Fibroblast of lung (primary cell): ENCODE results near the gene ADGRV1. TPM values are rescaled to one million over a fixed set of nuclear protein-coding genes. Genes with fewer than 3 reads are reported as not detected.

Experiments used
- DNase-seq, 2 donors: peaks; one replicate each; pipeline versions ENCODE4 v3.0.0 to v3.0.0-alpha.2; 2010; ENCODE audit warnings: low read depth in 2 of 2
- H2AFZ ChIP-seq: 2 replicates; pipeline ENCODE4 v1.5.1; 2012; ENCODE audit warnings: low read length, control low read depth, inconsistent platforms
- H3K27ac ChIP-seq: 2 replicates; pipeline ENCODE4 v1.5.1; 2011; ENCODE audit warnings: low read length, control low read depth; ENCODE audit not compliant: insufficient read depth
- H3K27me3 ChIP-seq: 2 replicates; pipeline ENCODE4 v1.5.1; 2011; ENCODE audit warnings: mild to moderate bottlenecking, low read length; ENCODE audit not compliant: control insufficient read depth, insufficient read depth
- H3K36me3 ChIP-seq: 2 replicates; pipeline ENCODE4 v1.5.1; 2011; ENCODE audit warnings: low read length; ENCODE audit not compliant: control insufficient read depth, insufficient read depth
- H3K4me1 ChIP-seq: 2 replicates; pipeline ENCODE4 v1.5.1; 2011; ENCODE audit warnings: low read length; ENCODE audit not compliant: control insufficient read depth, insufficient read depth; ENCODE audit errors: extremely low read depth
- H3K4me2 ChIP-seq: 2 replicates; pipeline ENCODE4 v1.5.1; 2011; ENCODE audit warnings: low read length, control low read depth; ENCODE audit not compliant: insufficient read depth; ENCODE audit errors: extremely low read depth
- H3K4me3 ChIP-seq, 4 experiments: fragments of 200-600 bp in 1 of 4; sonication (generic) in 1 of 4; replicated peaks in 1 of 4; 2 replicates each; pipeline ENCODE4 v1.5.1; 2011 to 2016; ENCODE audit warnings: low read length in 4 of 4, low read depth in 3 of 4, mild to moderate bottlenecking in 3 of 4, control low read depth in 2 of 4, inconsistent platforms in 1 of 4, mixed read lengths in 1 of 4; ENCODE audit not compliant: insufficient read depth in 1 of 4; ENCODE audit errors: control extremely low read depth in 1 of 4
- H3K79me2 ChIP-seq: 2 replicates; pipeline ENCODE4 v1.5.1; 2012; ENCODE audit warnings: mild to moderate bottlenecking, low read length, inconsistent platforms; ENCODE audit not compliant: control insufficient read depth, insufficient read depth
- H3K9ac ChIP-seq: 2 replicates; pipeline ENCODE4 v1.5.1; 2011; ENCODE audit warnings: mild to moderate bottlenecking, low read length, control low read depth; ENCODE audit not compliant: insufficient read depth
- H3K9me3 ChIP-seq: 2 replicates; pipeline ENCODE4 v1.5.1; 2012; ENCODE audit warnings: low read depth, low read length; ENCODE audit not compliant: control insufficient read depth, insufficient read depth
- H4K20me1 ChIP-seq: 2 replicates; pipeline ENCODE4 v1.5.1; 2011; ENCODE audit warnings: low read length; ENCODE audit not compliant: control insufficient read depth, insufficient read depth; ENCODE audit errors: extremely low read depth
- CTCF ChIP-seq, 2 donors: IDR thresholded peaks in 1 of 2; conservative IDR thresholded peaks in 1 of 2; 1 replicate in 1 of 2; 2 replicates in 1 of 2; pipeline ENCODE4 v1.5.1; 2011 to 2012; ENCODE audit warnings: low read length in 2 of 2, control low read depth in 1 of 2, inconsistent platforms in 1 of 2, low read depth in 1 of 2, mild to moderate bottlenecking in 1 of 2
- EZH2 ChIP-seq: IDR thresholded peaks from 2 replicates; pipeline ENCODE4 v1.5.1; 2012; ENCODE audit warnings: low read length, control low read depth, mild to moderate bottlenecking; ENCODE audit errors: missing control alignments
- polyA plus RNA-seq, 2 donors: library from polyadenylated mRNA; depleted of rRNA in 1 of 2; stranded (reverse) in 1 of 2; unstranded in 1 of 2; fragments of >200 nt; gene quantifications; 2 replicates each; pipeline ENCODE4 v1.2.1, GENCODE V29; 2011 to 2012; ENCODE audit warnings: missing spikeins in 1 of 2
- total RNA-seq: library from RNA; depleted of rRNA; stranded (reverse); fragments of >200 nt; gene quantifications from 2 replicates; pipeline ENCODE4 v1.2.1, GENCODE V29; 2014

ADGRV1 gene
- total and polyA plus RNA-seq, 2 donors (not counting 1 experiment from before 2014, with no cell fraction given) = 0.15 to 0.17 TPM

GRCh38 chr5:90877049-90877448, 318.5 kb downstream of the ADGRV1 start:
- no peaks in the 10 kb centered on the region for H3K27me3 ChIP-seq
- H3K9ac ChIP-seq = no peak overlapping the region
- H3K27ac ChIP-seq = no peak overlapping the region
- no peak overlapping the region for H3K4me2 ChIP-seq
- no peak for DNase-seq
- H3K4me3 ChIP-seq = no peak overlapping the region
- H2AFZ ChIP-seq = no peak overlapping the region
- no peaks in the 10 kb centered on the region for H3K9me3 ChIP-seq
- TF ChIP-seq CTCF (conservative IDR thresholded peaks at IDR 0.05 in 1 of 2, IDR thresholded peaks at IDR 0.05 in 1 of 2; ENCODE audit: low read depth in 1 of 2, low read length in 2 of 2) (no peak), EZH2 (no peak)
- no peaks in the 10 kb centered on the region for H4K20me1 ChIP-seq
- no peaks in the 10 kb centered on the region for H3K36me3 ChIP-seq
- H3K79me2 ChIP-seq = no peaks in the 10 kb centered on the region
- H3K4me1 ChIP-seq = peaks cover 2% of the 10 kb centered on the region

- no peaks in the 10 kb centered on the region for H4K20me1 ChIP-seq
- H3K4me2 ChIP-seq = peak overlapping the region; percentile 13
- no peak overlapping the region for H3K27ac ChIP-seq
- H3K9me3 ChIP-seq = no peaks in the 10 kb centered on the region
- H3K27me3 ChIP-seq = no peaks in the 10 kb centered on the region
- peak overlapping the region; percentile 56 for H2AFZ ChIP-seq
- H3K79me2 ChIP-seq = no peaks in the 10 kb centered on the region
- peaks cover 2% of the 10 kb centered on the region for H3K4me1 ChIP-seq
- H3K4me3 ChIP-seq = no peak overlapping the region
- DNase-seq = peak in 1 of 2 donors; percentile 82
- no peak for TF ChIP-seq EZH2
- TF ChIP-seq CTCF (conservative IDR thresholded peaks at IDR 0.05 in 1 of 2, IDR thresholded peaks at IDR 0.05 in 1 of 2; ENCODE audit: low read depth in 1 of 2, low read length in 2 of 2) = no peak
- no peak overlapping the region for H3K9ac ChIP-seq
- H3K36me3 ChIP-seq = no peaks in the 10 kb centered on the region
Measured at GRCh38 chr5:90878081-90878480, 319.5 kb downstream of the ADGRV1 start.

GRCh38 chr5:90878549-90879196, 320.1 kb downstream of the ADGRV1 start:
- Histone ChIP-seq H3K9ac (no peak overlapping the region), H4K20me1 (no peaks in the 10 kb centered on the region), H3K36me3 (no peaks in the 10 kb centered on the region), H3K4me1 (peaks cover 2% of the 10 kb centered on the region), H3K9me3 (no peaks in the 10 kb centered on the region), H3K27me3 (no peaks in the 10 kb centered on the region), H3K27ac (no peak overlapping the region), H3K79me2 (no peaks in the 10 kb centered on the region), H2AFZ (peak overlapping the region; percentile 56), H3K4me3 (no peak overlapping the region), H3K4me2 (no peak overlapping the region)
- DNase-seq = peak; percentile 68 to 79
- TF ChIP-seq EZH2 (no peak), CTCF (conservative IDR thresholded peaks at IDR 0.05 in 1 of 2, IDR thresholded peaks at IDR 0.05 in 1 of 2; ENCODE audit: low read depth in 1 of 2, low read length in 2 of 2) (no peak)
